ENCODE results near the gene PRR5L.

The PRR5L gene

GRCh38 chr11:36409152-36409816 lies 113.2 kb downstream of the PRR5L start:
- Mint-ChIP-seq H3K36me3 (no peaks in the 10 kb centered on the region), H3K27ac (no peak overlapping the region), H3K4me3 (peak overlapping the region; percentile 4), H3K9me3 (no peaks in the 10 kb centered on the region), H3K27me3 (no peaks in the 10 kb centered on the region), H3K4me1 (peaks cover 38% of the 10 kb centered on the region)
- ATAC-seq (ENCODE audit: low read depth) (no peak), DNase-seq (ENCODE audit: low spot score in 2 of 2) (no peak)

DNA sequence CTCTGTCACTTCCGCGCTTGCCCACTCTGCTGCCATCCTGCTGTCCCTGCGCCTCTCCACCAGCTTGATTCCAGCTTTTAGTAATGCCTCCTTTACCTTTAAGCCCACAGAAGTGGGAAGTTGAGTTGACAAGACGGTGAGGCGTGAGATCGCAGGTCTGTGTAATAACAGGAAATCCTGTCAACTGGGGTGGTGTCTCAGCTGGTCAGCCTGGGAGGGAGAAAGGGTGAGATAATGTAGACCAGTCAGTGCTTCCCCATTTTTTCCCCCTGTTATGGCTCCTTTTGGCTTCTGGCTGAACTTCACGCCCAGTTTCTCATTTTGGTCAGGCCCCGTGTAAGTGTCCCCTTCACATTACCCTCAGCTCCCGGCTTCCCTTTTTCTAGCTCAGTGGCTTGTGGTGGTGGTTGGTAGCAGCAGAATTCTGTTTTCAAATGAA lies 115.1 kb downstream of the PRR5L start:
- H3K4me3 Mint-ChIP-seq: peak overlapping the region; percentile 69
- no peaks in the 10 kb centered on the region for H3K9me3 Mint-ChIP-seq
- DNase-seq (ENCODE audit: low spot score in 2 of 2) (peak; percentile 16 to 25), ATAC-seq (ENCODE audit: low read depth) (peak; percentile 85)
- H3K27me3 Mint-ChIP-seq: no peaks in the 10 kb centered on the region
- H3K36me3 Mint-ChIP-seq: no peaks in the 10 kb centered on the region
- peak overlapping the region; percentile 48 for H3K27ac Mint-ChIP-seq
- H3K4me1 Mint-ChIP-seq: peaks cover 38% of the 10 kb centered on the region

DNA sequence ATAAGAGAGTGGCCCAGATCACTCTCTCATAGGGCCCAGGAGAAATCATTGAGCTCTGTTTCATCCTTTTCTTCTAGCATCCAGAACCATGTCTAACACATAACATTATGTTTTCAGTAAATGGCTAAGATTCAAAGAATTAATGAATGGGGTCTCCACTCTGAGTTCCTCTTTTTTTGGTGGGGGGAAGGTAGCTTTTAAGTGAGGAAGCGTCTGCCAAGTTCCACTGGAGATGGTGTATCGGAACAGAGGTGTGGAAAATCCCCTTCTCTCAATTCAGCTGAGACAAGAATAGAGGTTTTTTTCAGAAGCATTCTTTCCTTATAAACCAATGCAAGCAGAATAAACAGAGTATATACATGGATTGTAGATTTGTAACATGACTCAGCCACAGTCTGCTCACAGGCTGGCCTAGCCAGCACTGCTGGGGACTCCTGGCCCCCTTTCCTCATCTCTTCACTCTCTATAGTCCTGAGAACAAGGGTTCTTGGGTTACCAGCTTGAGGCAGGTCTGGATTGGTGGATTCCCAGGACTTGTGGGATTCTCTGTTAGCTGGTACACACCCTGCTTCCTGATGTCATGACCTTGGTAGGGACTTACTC lies 116.8 kb downstream of the PRR5L start:
- Mint-ChIP-seq H3K4me3 (no peak overlapping the region), H3K27me3 (no peaks in the 10 kb centered on the region), H3K36me3 (no peaks in the 10 kb centered on the region), H3K27ac (peak overlapping the region; percentile 48), H3K9me3 (no peaks in the 10 kb centered on the region), H3K4me1 (peaks cover 29% of the 10 kb centered on the region)
- ATAC-seq (ENCODE audit: low read depth) (no peak), DNase-seq (ENCODE audit: low spot score in 2 of 2) (no peak)

GRCh38 chr11:36417154-36417553 lies 121.1 kb downstream of the PRR5L start:
- Mint-ChIP-seq H3K27me3 (peaks cover 4% of the 10 kb centered on the region), H3K4me3 (no peak overlapping the region), H3K27ac (no peak overlapping the region), H3K4me1 (peaks cover 9% of the 10 kb centered on the region), H3K36me3 (no peaks in the 10 kb centered on the region), H3K9me3 (no peaks in the 10 kb centered on the region)
- ATAC-seq (ENCODE audit: low read depth) (no peak), DNase-seq (ENCODE audit: low spot score in 2 of 2) (no peak)

- Mint-ChIP-seq H3K9me3 (no peaks in the 10 kb centered on the region), H3K36me3 (no peaks in the 10 kb centered on the region), H3K27ac (no peak overlapping the region), H3K4me1 (peaks cover 6% of the 10 kb centered on the region), H3K27me3 (peaks cover 9% of the 10 kb centered on the region), H3K4me3 (no peak overlapping the region)
- no peak for DNase-seq (ENCODE audit: low spot score in 2 of 2)
- no peak for ATAC-seq (ENCODE audit: low read depth)
Measured at GRCh38 chr11:36419791-36420424, 123.8 kb downstream of the PRR5L start.

GRCh38 chr11:36421546-36422155 lies 125.6 kb downstream of the PRR5L start:
- H3K36me3 Mint-ChIP-seq: no peaks in the 10 kb centered on the region
- ATAC-seq (ENCODE audit: low read depth): no peak
- no peak for DNase-seq (ENCODE audit: low spot score in 2 of 2)

GRCh38 chr11:36425561-36426081 lies 129.5 kb downstream of the PRR5L start:
- no peak overlapping the region for H3K27ac Mint-ChIP-seq
- ATAC-seq (ENCODE audit: low read depth): no peak
- no peaks in the 10 kb centered on the region for H3K36me3 Mint-ChIP-seq
- H3K4me3 Mint-ChIP-seq: no peak overlapping the region
- peaks cover 9% of the 10 kb centered on the region for H3K27me3 Mint-ChIP-seq
- no peak for DNase-seq (ENCODE audit: low spot score in 2 of 2)
- H3K4me1 Mint-ChIP-seq: peaks cover 6% of the 10 kb centered on the region
- H3K9me3 Mint-ChIP-seq: no peaks in the 10 kb centered on the region

More at GRCh38 chr11:36421546-36422155, 125.6 kb downstream of the PRR5L start:
- H3K27me3 Mint-ChIP-seq: peaks cover 9% of the 10 kb centered on the region
- no peaks in the 10 kb centered on the region for H3K9me3 Mint-ChIP-seq
- no peak overlapping the region for H3K27ac Mint-ChIP-seq
- no peak overlapping the region for H3K4me3 Mint-ChIP-seq
- H3K4me1 Mint-ChIP-seq: peaks cover 6% of the 10 kb centered on the region

DNA sequence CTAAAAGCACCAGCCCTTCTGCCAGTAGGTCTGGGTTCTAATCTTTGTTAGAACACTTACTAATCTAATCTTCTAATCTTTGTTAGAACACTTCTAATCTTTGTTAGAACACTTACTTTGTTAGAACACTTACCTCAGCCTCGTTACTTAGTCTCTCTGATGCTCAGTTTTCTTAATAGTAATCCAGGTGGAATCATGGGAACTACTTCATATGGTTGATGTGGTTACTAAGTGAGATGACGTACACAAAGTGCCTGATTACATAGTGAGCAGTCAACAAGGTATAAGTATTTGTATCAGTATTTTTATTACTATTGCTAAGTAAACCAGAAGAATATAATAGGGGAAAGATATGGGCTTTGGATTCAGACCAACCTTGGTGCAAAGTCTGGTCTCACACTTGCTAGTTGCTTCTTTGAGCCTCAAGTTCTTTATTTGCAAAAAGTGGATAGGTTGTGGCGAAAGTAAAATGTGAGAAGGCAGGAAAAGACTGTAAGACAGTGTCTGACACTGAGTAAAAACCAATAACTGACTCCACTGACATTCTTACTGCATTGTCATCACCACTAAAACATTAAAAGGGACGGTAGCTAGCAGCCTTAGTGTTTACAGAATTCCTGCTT lies 130.2 kb downstream of the PRR5L start:
- ATAC-seq (ENCODE audit: low read depth) (no peak), DNase-seq (ENCODE audit: low spot score in 2 of 2) (no peak)
- Mint-ChIP-seq H3K27ac (no peak overlapping the region), H3K4me1 (peaks cover 2% of the 10 kb centered on the region), H3K27me3 (peaks cover 7% of the 10 kb centered on the region), H3K4me3 (no peak overlapping the region), H3K9me3 (no peaks in the 10 kb centered on the region), H3K36me3 (no peaks in the 10 kb centered on the region)

DNA sequence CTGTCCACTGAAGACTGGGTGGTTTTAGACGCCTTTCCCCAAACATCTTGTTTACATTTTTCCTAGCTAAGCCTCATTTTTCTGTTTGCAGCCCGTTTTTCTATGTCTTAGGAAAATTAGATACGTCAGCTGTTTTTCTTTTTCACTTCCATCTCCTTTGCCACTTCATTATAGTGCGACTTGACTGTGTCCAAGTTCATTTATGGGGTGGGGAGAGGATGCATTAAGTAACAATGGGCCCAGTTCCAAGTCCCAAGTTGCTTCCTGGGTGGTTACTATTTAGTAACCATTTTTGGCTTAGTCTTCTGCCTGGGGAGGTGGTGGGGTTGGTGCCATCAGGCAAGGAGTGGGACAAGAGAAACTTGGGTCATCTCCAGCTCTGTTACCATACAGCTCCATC lies 131.0 kb downstream of the PRR5L start:
- no peak overlapping the region for H3K27ac Mint-ChIP-seq
- H3K9me3 Mint-ChIP-seq: no peaks in the 10 kb centered on the region
- no peaks in the 10 kb centered on the region for H3K4me1 Mint-ChIP-seq
- H3K27me3 Mint-ChIP-seq: peaks cover 5% of the 10 kb centered on the region
- DNase-seq (ENCODE audit: low spot score in 2 of 2): no peak
- ATAC-seq (ENCODE audit: low read depth): no peak
- H3K36me3 Mint-ChIP-seq: no peaks in the 10 kb centered on the region
- H3K4me3 Mint-ChIP-seq: no peak overlapping the region

DNA sequence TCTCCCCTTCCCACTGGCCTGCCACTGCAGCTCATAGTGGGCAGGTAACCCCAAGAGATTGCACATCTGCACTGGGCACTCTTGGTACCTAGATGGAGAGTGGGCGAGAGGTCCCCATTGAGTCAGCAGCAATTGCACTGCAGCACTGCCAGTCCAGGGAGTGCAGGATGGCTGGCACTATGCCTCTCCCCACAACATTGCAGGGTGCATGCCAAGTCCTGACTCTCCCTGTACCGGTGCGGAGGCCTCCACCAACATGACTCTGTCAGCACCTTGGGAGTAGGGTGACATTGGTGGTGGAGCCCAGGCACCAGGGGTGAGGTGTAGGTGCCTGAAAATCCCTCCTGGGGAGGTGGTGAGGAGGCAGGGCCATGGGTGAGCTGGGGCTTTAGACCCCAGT lies 131.8 kb downstream of the PRR5L start:
- Mint-ChIP-seq H3K36me3 (no peaks in the 10 kb centered on the region), H3K4me1 (no peaks in the 10 kb centered on the region), H3K9me3 (no peaks in the 10 kb centered on the region), H3K4me3 (no peak overlapping the region), H3K27ac (no peak overlapping the region), H3K27me3 (peaks cover 4% of the 10 kb centered on the region)
- DNase-seq (ENCODE audit: low spot score in 2 of 2) (no peak), ATAC-seq (ENCODE audit: low read depth) (no peak)

GRCh38 chr11:36431429-36432092 lies 135.5 kb downstream of the PRR5L start:
- Mint-ChIP-seq H3K36me3 (no peaks in the 10 kb centered on the region), H3K27ac (no peak overlapping the region), H3K4me3 (no peak overlapping the region), H3K27me3 (peaks cover 2% of the 10 kb centered on the region), H3K4me1 (no peaks in the 10 kb centered on the region), H3K9me3 (peaks cover 2% of the 10 kb centered on the region)
- no peak for ATAC-seq (ENCODE audit: low read depth)
- DNase-seq (ENCODE audit: low spot score in 2 of 2): no peak

DNA sequence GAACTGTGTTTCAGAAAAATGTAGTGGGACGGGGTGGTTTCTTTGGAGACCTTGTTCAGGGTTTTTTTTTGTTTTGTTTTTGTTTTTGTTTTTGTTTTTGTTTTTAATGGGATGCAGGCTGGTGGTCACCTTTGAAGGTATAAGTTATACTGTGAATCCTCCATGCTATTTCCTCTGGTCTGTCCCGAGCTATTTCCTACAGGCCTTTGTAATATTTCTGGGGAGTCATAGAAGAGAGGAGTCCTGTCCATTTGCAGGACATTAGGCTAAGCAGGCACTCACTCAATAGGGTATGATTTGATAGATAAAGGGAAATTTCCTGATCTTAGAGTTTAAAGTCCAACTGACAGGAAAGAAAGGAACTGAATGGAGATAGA lies 136.0 kb downstream of the PRR5L start:
- Mint-ChIP-seq H3K27me3 (peaks cover 2% of the 10 kb centered on the region), H3K4me1 (no peaks in the 10 kb centered on the region), H3K36me3 (no peaks in the 10 kb centered on the region), H3K4me3 (no peak overlapping the region), H3K9me3 (peaks cover 2% of the 10 kb centered on the region), H3K27ac (no peak overlapping the region)
- ATAC-seq (ENCODE audit: low read depth) (no peak), DNase-seq (ENCODE audit: low spot score in 2 of 2) (no peak)

DNA sequence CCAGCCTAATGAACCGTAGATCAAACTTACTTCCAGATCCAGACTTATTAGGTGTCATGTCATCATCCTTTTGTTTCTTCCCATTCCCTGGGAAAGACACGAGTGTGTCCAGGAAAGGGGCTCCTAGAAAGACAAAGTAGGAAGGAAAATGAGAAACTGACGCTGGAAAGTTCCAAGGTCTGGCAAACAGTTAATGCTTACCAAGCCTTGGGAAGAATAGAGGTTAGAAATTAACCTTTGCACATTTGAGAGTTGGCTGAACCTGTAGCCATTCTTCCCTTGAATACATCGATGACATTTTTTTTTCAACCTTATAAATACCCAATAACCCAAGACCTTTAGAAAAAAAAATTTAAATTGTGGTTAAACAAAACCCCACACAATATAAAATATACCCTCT lies 136.7 kb downstream of the PRR5L start:
- Mint-ChIP-seq H3K36me3 (no peaks in the 10 kb centered on the region), H3K27ac (no peak overlapping the region), H3K27me3 (peaks cover 2% of the 10 kb centered on the region), H3K4me1 (peaks cover 2% of the 10 kb centered on the region), H3K4me3 (no peak overlapping the region), H3K9me3 (peaks cover 2% of the 10 kb centered on the region)
- ATAC-seq (ENCODE audit: low read depth) (no peak), DNase-seq (ENCODE audit: low spot score in 2 of 2) (no peak)
